ENCODE results near the gene SNX3.
A peak's percentile ranks its signal among the peaks of the same experiment; 100 is the strongest.

The SNX3 gene

DNA sequence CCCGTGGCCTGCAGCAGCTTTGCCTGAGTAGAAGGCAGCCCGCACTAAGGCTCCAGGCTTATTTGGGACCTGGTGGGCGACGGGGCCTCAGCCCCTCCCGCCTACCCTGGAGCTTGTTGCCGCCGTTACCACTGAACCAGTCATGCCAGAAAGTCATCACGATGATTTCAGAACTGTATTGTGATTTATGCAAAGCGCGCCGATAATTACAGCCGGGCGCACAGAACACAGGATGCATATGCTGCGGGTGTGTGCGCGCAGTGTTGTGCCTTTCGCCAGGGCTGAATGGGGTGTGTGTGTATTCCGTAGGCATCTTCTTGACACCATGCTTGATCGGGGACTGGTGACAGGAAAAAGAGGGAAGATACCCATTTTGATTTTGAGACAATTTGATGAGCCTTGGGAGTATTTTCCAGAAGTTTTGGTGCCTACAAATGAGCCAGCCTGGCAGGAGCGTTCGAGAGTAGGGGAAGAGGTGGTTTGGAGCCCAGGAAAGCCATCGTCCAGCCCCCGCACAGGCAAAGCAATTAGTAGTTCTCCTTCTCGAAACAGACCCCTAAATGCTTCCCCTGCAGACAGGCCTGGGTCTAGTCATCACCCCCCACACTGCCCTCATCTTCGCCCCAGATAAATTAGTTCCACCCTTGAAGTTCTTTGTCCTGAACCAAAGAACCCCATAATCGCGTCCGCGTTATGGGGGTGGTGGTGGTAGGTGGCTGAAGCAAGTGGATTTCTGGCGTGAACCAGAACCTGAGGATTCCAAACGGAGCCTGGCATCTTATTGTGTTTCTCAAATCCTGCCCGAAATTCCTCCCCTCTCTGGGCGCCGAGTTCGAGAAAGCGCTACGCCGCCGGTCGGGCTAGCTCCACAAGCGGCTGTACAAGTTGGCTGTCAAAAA lies 96.9 kb downstream of the SNX3 start:
- TF ChIP-seq CTCF (IDR thresholded peaks at IDR 0.05; ENCODE audit: borderline replicate concordance, insufficient read depth, low read depth, low read length): no peak
- H3K4me3 ChIP-seq (ENCODE audit: low read depth, low read length): no peak overlapping the region

DNA sequence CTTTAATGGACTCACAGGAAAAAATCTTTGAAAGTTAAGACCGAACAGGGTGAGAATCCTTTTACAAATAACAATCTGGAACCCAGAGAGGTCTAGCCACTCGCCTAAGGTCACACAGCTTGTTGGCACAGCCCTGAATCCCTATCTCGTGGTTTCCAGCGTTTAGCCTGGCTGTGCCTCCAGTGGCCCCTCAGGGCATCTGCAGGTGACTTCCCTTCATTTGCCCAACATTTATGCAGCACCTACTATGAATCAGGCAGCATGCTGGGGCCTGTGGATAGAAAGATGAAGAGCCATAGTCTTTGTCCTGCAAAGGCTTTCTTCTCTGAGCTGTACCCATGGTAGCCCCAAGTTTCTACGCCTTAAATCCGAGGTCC lies 97.6 kb downstream of the SNX3 start:
- peak; percentile 33; the same call in 1 of the 2 replicates for TF ChIP-seq CTCF (IDR thresholded peaks at IDR 0.05; ENCODE audit: borderline replicate concordance, insufficient read depth, low read depth, low read length)

DNA sequence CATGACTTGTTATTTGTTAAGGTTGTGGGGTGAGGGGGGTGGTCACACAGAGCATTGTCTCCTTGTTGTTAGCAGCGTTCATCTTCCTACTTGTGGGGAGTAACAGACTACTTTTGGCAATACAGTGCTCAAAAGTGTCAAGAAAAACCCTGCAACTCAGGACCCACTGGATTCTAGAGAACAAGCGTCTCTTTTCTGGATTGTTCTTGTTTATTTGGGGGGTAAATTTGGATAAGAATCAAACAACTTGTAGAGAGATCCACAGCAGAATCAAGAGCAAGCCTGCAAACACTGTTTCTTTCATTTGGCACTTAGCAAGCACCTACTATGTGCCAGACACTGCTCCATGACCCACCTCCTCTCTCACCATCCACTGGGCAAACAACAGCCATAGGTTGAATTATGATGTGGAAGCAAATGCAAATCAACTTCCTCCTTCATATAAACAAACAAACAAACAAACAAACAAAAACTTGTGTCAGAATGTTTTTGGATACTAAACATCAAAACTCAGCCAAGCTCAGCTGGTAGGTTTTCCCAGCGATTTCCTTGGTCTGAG lies 99.0 kb downstream of the SNX3 start:
- no peak overlapping the region for H3K4me3 ChIP-seq (ENCODE audit: low read depth, low read length)
- no peak for TF ChIP-seq CTCF (IDR thresholded peaks at IDR 0.05; ENCODE audit: borderline replicate concordance, insufficient read depth, low read depth, low read length)

More for the DNA sequence above, 97.6 kb downstream of the SNX3 start:
- no peak overlapping the region for H3K4me3 ChIP-seq (ENCODE audit: low read depth, low read length)

Measured in GM12875 (cell line).